Large intestine (tissue), 3 donors: ENCODE results near the gene MACROD1. TPM values are rescaled to one million over a fixed set of nuclear protein-coding genes. Genes with fewer than 3 reads are reported as not detected.
A peak's percentile ranks its signal among the peaks of the same experiment; 100 is the strongest.

ENCODE experiments used
- DNase-seq, 2 donors: peaks; one replicate each; pipeline versions ENCODE4 v3.0.0 to v3.0.0-alpha.2; 2013
- H3K27ac ChIP-seq: one replicate; pipeline ENCODE4 v1.5.1; 2013; ENCODE audit warnings: low read length
- H3K27me3 ChIP-seq: 2 replicates; pipeline ENCODE4 v1.6.1; 2013; ENCODE audit warnings: low read length; ENCODE audit not compliant: control insufficient read depth, insufficient read depth
- H3K36me3 ChIP-seq: 2 replicates; pipeline ENCODE4 v1.6.1; 2013; ENCODE audit warnings: low read length; ENCODE audit not compliant: control insufficient read depth, insufficient read depth
- H3K4me1 ChIP-seq: one replicate; pipeline ENCODE4 v1.6.1; 2013; ENCODE audit warnings: low read length; ENCODE audit not compliant: control insufficient read depth, insufficient read depth
- H3K4me3 ChIP-seq: one replicate; pipeline ENCODE4 v1.5.1; 2013; ENCODE audit warnings: low read length
- H3K9me3 ChIP-seq: one replicate; pipeline ENCODE4 v1.6.1; 2013; ENCODE audit warnings: mild to moderate bottlenecking, low read depth, low read length, moderate library complexity; ENCODE audit not compliant: control insufficient read depth
- WGBS: methylation state at CpG from one replicate; pipeline ENCODE4 v1.1.5; 2013; ENCODE audit warnings: low lambda C conversion rate; ENCODE audit not compliant: insufficient coverage; 5-methylcytosine and 5-hydroxymethylcytosine counted together
- polyA plus RNA-seq: library from polyadenylated mRNA; unstranded; fragments of 120-200 nt; gene quantifications from one replicate; pipeline ENCODE4 v1.2.1, GENCODE V29; 2013

The MACROD1 gene
- polyA plus RNA-seq, 1 donor, result 18.2 TPM

DNA sequence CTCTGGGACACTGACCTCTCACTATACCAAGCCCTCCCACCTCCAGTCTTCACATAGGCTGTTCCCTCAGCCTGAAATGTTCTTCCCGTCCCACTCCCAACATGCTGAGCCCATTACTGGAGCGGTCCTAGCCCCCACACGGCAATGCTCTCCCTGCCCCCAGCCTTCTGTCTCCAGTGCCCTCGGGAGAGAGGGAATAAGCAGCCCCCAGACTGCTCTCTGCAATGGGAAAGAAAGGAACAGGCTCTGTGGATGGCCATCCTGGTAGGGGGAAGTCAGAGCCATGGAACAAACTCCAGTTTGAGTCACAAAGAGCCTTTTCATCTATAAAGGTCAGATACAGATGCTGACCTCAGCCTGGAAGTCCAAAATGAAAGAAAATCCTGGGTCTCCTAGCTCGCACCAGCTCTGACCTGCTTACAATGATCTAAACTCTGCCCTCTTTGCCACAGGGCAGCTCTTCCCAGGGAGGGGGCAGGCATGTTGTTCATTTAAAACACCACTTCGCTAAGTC lies 67.5 kb downstream of the MACROD1 start:
- no CpG with 5 or more reads among the region's 6 CpGs for WGBS

DNA sequence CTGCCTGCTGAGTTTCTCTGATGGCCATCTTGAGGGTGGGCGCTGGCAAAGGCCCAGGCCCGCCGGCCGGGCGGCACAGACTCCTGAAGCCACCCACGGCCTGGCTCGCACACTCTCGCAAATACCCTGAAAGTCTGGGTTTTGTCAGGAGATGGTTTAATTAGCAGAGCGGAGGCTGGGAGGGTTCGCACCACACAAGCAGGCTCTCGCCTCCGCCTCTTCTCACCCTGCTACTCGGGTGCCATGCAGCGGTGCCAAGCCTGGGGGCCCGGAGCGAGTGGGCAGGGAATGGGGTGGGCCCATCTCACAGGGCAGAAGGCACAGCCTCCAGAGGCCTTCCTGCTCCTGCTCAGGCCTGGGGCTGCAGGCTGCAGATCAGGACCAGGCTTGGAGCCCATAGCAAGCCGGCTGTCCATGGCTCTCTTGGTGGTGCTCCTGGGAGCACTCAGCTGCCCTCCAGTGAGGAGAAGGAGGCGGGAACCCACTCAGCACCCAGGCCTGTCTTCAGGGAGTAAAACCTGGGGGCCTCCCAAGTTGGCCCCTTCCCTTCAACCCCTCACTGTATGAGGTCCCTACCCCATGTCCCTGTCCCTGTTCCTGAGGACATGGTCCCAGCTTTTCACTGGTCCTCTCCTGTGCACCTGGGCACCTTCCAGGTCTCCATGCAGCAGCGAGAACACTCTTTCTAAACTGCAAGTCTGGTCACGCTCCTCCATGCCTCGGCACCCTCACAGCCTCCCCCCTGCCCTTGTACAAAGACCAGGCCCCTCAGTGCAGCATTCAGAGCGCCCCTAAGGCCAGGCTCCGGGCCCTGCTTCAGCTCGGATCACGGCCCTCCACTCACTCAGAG lies 68.2 kb downstream of the MACROD1 start:
- Histone ChIP-seq H3K4me1 (peaks cover 8% of the 10 kb centered on the region), H3K27ac (no peak overlapping the region), H3K4me3 (no peak overlapping the region), H3K9me3 (no peaks in the 10 kb centered on the region), H3K27me3 (no peaks in the 10 kb centered on the region), H3K36me3 (no peaks in the 10 kb centered on the region)
- no peak for DNase-seq
- no CpG with 5 or more reads among the region's 25 CpGs for WGBS

More for the DNA sequence above, 67.5 kb downstream of the MACROD1 start:
- DNase-seq, result no peak
- Histone ChIP-seq H3K27ac (no peak overlapping the region), H3K9me3 (no peaks in the 10 kb centered on the region), H3K4me3 (no peak overlapping the region), H3K36me3 (no peaks in the 10 kb centered on the region), H3K4me1 (peaks cover 8% of the 10 kb centered on the region), H3K27me3 (no peaks in the 10 kb centered on the region)

DNA sequence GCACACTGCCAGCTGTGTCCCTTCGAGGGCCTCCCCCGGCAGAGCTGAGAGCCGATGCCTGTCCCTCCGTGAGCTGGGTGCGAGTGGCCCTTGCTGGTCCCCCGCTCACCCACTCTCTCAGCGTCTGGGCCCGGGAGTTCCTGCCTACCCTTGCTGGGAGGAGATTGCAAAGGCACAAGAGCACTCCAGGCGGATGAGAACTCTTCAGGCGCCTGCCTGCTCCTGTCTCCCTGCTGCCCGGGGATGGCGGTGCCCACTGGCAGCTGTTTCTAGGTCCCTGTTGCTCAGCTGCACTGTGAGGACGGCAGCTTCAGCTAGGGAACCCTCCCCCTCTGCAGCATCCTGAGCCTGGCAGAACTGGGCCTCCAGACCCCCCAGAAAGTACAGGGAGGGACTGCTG lies 69.1 kb downstream of the MACROD1 start:
- Histone ChIP-seq H3K4me1 (peaks cover 8% of the 10 kb centered on the region), H3K27me3 (no peaks in the 10 kb centered on the region), H3K27ac (no peak overlapping the region), H3K9me3 (no peaks in the 10 kb centered on the region), H3K36me3 (no peaks in the 10 kb centered on the region), H3K4me3 (no peak overlapping the region)
- no peak for DNase-seq
- no CpG with 5 or more reads among the region's 13 CpGs for WGBS

DNA sequence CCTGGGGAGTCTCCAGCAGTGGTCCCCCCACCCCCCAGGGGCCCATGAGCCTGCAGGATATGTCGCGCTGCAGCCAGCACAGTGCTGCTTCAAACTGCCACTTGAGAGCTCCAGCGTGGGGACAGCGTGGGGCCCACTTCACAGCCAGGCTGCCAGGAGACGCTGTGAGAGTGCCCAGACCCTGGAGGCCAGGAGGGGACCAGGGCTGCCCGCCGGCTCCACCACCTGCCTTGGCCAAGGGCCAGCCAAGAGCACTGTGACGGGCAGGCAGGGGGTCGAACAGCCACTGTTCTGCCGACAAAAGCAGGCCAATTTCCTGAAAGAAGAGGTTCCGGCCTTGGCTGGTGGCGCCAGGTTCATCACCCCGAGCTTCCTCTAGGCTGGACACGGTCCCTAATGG lies 70.0 kb downstream of the MACROD1 start:
- no peak for DNase-seq
- no CpG with 5 or more reads among the region's 14 CpGs for WGBS
- H3K27ac ChIP-seq, result no peak overlapping the region
- H3K36me3 ChIP-seq, result no peaks in the 10 kb centered on the region
- no peaks in the 10 kb centered on the region for H3K27me3 ChIP-seq
- no peak overlapping the region for H3K4me3 ChIP-seq
- H3K4me1 ChIP-seq, result peaks cover 4% of the 10 kb centered on the region
- H3K9me3 ChIP-seq, result no peaks in the 10 kb centered on the region

DNA sequence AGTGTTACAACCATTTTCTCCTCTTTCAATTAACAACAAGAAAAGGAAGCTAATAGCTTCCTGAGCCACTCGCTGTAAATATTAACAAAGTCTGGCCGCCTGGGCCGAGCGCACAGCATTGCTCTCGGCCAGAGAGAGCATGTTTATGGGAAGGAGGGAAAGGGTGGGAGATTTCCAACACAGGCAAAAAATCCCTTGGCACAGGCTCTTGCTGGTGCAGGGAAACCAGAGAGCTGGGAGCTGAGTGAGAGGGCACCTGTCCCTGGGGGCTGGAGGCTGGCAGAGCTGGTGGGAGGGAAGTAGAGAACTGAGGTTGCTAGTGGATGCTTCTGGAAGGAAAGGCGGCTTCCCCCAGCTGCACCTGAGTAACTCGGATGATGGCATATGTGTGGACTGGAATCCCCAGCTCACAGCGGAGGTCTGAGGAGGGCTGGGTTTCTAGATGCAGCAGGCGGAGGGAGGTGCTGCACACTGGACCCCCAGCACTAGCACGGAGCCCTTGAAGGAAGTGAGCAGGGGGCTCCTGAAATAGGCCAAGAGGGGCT lies 70.6 kb downstream of the MACROD1 start:
- H3K27ac ChIP-seq, result no peak overlapping the region
- no peaks in the 10 kb centered on the region for H3K9me3 ChIP-seq
- H3K27me3 ChIP-seq, result no peaks in the 10 kb centered on the region
- WGBS, result 100% methylated on average over 1 of the region's 10 CpGs
- H3K4me3 ChIP-seq, result no peak overlapping the region
- no peaks in the 10 kb centered on the region for H3K36me3 ChIP-seq
- DNase-seq, result peak in 1 of 2 donors; percentile 17
- peaks cover 4% of the 10 kb centered on the region for H3K4me1 ChIP-seq

DNA sequence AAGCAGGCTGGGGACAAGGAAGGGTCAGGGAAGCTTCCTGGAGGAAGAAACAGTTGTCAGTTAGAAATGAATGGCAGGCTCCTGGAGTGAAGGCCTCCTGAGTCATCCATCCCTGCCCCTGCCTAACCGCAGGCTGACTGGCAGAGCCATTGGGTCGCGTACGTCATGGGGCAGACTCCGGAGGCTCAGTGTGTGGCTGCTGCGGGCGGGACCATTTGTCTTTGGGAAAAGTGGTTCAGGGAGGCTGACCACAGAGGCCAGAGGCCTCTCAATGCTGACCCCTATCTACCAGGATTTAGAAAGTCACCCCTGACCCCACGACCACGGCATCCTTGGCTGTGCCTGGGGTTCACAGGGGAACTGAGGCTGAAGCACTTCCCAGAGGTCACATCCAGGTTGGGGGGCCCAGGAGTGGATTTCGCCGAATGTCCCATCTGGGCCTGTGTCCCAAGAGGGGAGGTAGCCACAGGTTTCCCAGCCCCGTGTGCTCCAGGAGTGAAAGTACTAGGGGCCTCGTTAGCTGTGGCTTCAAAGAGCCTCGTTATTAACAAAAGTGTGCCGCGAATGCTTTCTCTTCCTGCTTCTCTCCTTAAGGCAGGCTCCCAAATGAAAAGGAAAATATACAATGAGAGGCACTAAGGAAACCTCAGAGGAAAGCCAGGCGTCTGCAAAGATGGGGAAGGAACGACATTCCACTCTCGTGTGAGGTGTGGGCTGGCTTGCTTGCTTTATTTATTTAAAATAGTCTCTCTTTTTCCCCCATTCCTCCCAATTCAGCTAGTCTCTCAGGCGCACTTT lies 71.3 kb downstream of the MACROD1 start:
- no peak overlapping the region for H3K27ac ChIP-seq
- H3K9me3 ChIP-seq, result no peaks in the 10 kb centered on the region
- no peak for DNase-seq
- WGBS, result no CpG with 5 or more reads among the region's 20 CpGs
- H3K27me3 ChIP-seq, result no peaks in the 10 kb centered on the region
- H3K4me3 ChIP-seq, result no peak overlapping the region
- H3K4me1 ChIP-seq, result peaks cover 4% of the 10 kb centered on the region
- H3K36me3 ChIP-seq, result no peaks in the 10 kb centered on the region

DNA sequence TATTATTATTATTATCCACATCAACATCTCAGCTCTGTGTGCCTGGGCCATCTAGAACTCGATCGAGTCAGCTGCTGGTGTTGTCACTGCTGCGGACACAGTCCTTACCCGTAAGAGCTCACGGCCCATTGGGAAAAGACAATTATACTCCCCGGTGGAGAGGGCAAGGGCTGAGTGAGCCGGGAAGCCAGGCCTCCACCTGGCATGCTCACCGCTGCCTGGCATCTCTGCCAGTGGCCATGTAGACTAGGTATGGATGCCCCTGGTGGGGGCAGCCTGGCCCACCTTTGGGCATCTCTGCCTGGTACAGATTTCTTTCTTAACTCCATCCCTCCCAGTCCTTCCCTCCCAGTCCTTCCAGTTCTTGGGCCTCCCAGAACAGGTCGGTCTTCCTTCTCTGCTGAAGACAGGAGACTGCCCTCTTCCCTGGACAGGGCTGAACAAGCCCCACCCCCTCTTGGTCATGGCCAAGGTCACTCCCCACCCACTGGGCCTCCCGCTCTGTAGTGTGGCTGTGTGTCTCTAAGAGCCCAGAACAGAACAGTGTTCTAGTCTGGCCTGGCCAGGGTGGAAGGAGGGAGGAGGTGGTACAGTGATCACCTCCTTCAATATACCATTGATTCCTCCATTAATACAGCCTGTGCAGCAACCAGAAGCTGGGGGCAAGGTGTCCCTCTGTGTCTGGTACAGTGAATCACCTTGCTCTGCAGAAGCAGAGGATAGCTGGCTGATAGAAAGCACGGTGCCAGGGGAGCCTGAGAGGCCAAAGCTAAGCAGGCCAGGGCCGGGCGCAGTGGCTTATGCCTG lies 72.5 kb downstream of the MACROD1 start:
- Histone ChIP-seq H3K9me3 (no peaks in the 10 kb centered on the region), H3K27ac (no peak overlapping the region), H3K36me3 (no peaks in the 10 kb centered on the region), H3K4me1 (peaks cover 4% of the 10 kb centered on the region), H3K27me3 (no peaks in the 10 kb centered on the region), H3K4me3 (no peak overlapping the region)
- no peak for DNase-seq
- no CpG with 5 or more reads among the region's 13 CpGs for whole genome bisulfite sequencing

DNA sequence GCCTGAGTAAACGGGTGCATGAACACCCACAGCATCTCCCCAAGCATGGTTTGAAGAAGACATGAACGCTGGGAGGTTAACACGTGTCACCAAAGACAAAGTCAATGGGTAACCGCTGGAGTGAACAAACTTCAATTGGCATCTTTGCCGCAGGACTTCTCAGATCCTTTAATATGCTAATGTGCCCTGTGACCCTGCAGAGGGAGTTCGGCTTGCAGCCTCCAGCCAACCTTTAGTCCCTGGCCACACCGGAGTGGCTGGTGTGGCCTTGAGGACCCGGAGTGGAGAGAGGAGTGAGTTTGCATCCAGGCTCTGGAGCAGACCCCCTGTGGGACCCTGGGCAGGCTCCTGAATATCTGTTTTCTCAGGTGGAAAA lies 73.2 kb downstream of the MACROD1 start:
- 100% methylated on average over 2 of the region's 8 CpGs for WGBS
- no peaks in the 10 kb centered on the region for H3K9me3 ChIP-seq
- no peaks in the 10 kb centered on the region for H3K36me3 ChIP-seq
- no peaks in the 10 kb centered on the region for H3K27me3 ChIP-seq
- H3K27ac ChIP-seq, result no peak overlapping the region
- peaks cover 4% of the 10 kb centered on the region for H3K4me1 ChIP-seq
- H3K4me3 ChIP-seq, result no peak overlapping the region
- DNase-seq, result no peak

DNA sequence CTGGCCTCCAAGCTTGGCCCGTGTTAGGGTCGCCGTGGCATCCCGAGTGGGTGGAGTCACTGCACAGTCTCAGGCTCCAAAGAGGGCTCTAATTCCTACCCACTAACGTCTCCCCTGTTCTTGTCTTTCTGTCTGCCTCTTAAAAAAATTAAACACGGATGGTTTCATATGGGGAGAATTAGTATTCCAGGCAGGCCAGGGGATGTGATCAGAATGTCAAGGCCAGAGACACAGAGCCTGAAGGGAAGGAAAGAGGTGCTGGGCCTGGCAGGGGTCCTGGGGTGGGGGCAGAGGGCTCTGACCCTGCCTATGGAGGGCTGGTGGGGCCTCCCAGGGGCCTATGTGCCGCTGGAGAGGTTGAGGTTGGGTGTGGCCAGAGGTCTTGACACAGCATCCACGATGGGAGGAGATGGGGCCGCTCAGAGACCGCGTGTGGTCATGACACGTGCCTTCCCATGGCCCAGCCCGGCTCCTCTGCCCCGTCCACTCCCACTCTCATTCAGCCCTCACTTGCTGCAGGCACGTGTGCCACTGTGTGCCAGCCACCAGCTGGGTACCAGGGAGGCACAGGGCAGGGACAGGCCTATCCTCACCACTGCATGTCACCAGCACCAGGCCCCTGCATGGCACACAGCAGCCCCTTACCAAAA lies 73.7 kb downstream of the MACROD1 start:
- no peak for DNase-seq
- Histone ChIP-seq H3K27ac (no peak overlapping the region), H3K4me1 (peaks cover 4% of the 10 kb centered on the region), H3K4me3 (no peak overlapping the region), H3K27me3 (no peaks in the 10 kb centered on the region), H3K36me3 (no peaks in the 10 kb centered on the region), H3K9me3 (no peaks in the 10 kb centered on the region)
- no CpG with 5 or more reads among the region's 15 CpGs for WGBS
